Astrocyte (in vitro differentiated cells and primary cell): ENCODE data around the gene RGMB.

Experiments used
- CTCF ChIP-seq: IDR thresholded peaks from 2 replicates; pipeline ENCODE4 v1.5.1; 2011; ENCODE audit warnings: low read depth, mild to moderate bottlenecking, inconsistent platforms, low read length, moderate library complexity; ENCODE audit not compliant: insufficient read depth
- EZH2 ChIP-seq: IDR thresholded peaks from 2 replicates; pipeline ENCODE4 v1.6.1; 2012; ENCODE audit warnings: mild to moderate bottlenecking, low read length, inconsistent platforms; ENCODE audit not compliant: insufficient read depth

DNA sequence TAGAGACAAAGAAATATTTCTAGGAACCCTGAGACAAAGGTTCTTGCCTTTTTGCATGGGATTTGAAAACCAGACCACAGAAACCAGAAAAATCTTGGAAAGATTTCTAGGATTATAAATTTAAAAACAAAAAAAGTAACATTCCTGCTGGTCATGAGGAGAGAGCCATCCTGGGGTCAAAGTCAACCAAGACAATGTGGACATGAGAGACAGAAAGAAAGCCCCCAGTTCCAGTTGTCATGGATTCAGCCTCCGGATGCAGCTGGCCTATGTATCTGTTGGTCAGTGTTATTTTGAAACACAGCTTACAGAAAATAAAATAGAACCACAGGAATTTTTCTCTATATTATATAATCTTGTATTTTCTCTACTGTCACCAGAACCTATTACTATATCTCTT lies 24.4 kb upstream of the RGMB start:
- TF ChIP-seq CTCF (no peak), EZH2 (no peak)
